Uterus (tissue), 2 donors: ENCODE measurements around the gene GSAP.

Experiments used
- POLR2A ChIP-seq, 2 donors: fragments of 450-650 bp; IDR thresholded peaks; one replicate each; pipeline ENCODE4 v1.6.1; 2016; ENCODE audit warnings: antibody characterized with exemption in 2 of 2, mild to moderate bottlenecking in 1 of 2, moderate library complexity in 1 of 2
- TF ChIP-seq, protein P1 (sequence below), 4 experiments: fragments of 200-600 bp in 2 of 4; fragments of 450-650 bp in 2 of 4; sonication (generic) in 2 of 4; IDR thresholded peaks; one replicate each; pipeline ENCODE4 v1.5.1; 2016 to 2019; ENCODE audit warnings: antibody characterized with exemption in 4 of 4, mild to moderate bottlenecking in 2 of 4, moderate library complexity in 1 of 4

DNA sequence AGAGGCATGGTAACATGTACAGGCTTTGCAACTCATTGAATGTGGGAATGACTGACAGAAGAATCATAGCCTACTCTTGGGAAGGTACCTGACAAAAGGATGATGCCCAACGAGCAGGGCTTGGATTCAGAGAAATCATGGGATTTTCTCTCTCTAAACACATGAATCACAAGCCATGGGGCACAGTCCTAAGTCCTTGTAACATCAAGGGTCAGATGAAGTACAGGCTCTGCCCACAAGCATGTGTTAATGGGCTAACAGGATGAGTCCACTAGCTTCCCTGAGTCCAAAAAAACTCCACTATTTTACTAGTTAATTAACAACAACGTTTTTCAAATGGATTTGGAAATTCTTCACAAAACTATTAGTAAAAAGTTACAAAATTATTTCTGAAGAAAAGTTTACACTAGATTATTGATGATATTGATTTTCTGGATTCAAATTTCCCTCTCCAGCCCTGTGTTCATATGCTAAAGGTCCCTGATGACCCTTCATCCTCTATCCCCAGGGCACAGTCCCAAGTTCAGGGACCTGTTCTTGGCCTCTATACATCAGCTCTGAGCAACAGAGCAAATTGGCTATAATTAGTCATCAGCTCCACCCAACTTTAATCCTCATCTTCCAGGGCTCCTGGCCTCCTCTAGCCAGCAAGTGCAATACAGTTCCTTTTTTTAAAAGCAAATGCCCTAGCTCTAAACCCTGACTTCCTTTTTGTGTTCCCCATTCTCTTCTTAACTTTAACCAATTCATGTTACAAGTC is 99.8 kb downstream of the GSAP start:
- TF ChIP-seq, protein P1, sequence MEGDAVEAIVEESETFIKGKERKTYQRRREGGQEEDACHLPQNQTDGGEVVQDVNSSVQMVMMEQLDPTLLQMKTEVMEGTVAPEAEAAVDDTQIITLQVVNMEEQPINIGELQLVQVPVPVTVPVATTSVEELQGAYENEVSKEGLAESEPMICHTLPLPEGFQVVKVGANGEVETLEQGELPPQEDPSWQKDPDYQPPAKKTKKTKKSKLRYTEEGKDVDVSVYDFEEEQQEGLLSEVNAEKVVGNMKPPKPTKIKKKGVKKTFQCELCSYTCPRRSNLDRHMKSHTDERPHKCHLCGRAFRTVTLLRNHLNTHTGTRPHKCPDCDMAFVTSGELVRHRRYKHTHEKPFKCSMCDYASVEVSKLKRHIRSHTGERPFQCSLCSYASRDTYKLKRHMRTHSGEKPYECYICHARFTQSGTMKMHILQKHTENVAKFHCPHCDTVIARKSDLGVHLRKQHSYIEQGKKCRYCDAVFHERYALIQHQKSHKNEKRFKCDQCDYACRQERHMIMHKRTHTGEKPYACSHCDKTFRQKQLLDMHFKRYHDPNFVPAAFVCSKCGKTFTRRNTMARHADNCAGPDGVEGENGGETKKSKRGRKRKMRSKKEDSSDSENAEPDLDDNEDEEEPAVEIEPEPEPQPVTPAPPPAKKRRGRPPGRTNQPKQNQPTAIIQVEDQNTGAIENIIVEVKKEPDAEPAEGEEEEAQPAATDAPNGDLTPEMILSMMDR (IDR thresholded peaks at IDR 0.05), result no peak
- no peak for TF ChIP-seq POLR2A (IDR thresholded peaks at IDR 0.05)
